IMR-90 (cell line): ENCODE data around the gene TM4SF5. TPM values are rescaled to one million over a fixed set of nuclear protein-coding genes. Genes with fewer than 3 reads are reported as not detected.

Experiments
- ATAC-seq: fragments of 200-7000 bp; cut with Tn5 transposase; 2 replicates; pipeline ENCODE4 v1.9.1; 2020; ENCODE audit warnings: low read depth, mild to moderate bottlenecking, moderate library complexity
- BruUV-seq: library from RNA; stranded (reverse); fragments of 400-500 nt; replicated peaks from 2 replicates; lab custom pipeline; 2021; lab: Mats Ljungman, UMichigan
- CTCF ChIA-PET: fragments of 300-600 bp; formaldehyde crosslinking; extraction: SDS; loops from one replicate; lab custom pipeline; 2021; ENCODE audit warnings: antibody characterized with exemption; lab: Yijun Ruan, JAX
- POLR2A ChIA-PET: fragments of 300-600 bp; sonication (Branson Sonifier 250); formaldehyde crosslinking; loops from one replicate; lab custom pipeline; 2022; ENCODE audit warnings: antibody characterized with exemption; ENCODE audit not compliant: unreplicated experiment; lab: Charles Lee
- DNase-seq: peaks from one replicate; pipeline ENCODE4 v3.0.0; 2013
- H2AFZ ChIP-seq: replicated peaks from 2 replicates; pipeline ENCODE3; 2013; ENCODE audit warnings: low read length, mild to moderate bottlenecking; ENCODE audit not compliant: poor library complexity
- H2AK5ac ChIP-seq: 2 replicates; pipeline ENCODE4 v1.6.1; 2013; ENCODE audit warnings: low read depth, low read length, inconsistent platforms
- H2AK9ac ChIP-seq: replicated peaks from 2 replicates; pipeline ENCODE3; 2013; ENCODE audit warnings: mild to moderate bottlenecking, low read depth, low read length, moderate library complexity; ENCODE audit not compliant: poor library complexity
- H2BK120ac ChIP-seq: 2 replicates; pipeline ENCODE4 v1.6.1; 2013; ENCODE audit warnings: low read depth, low read length, inconsistent platforms
- H2BK15ac ChIP-seq: 3 replicates; pipeline ENCODE4 v1.6.1; 2013; ENCODE audit warnings: low read depth, low read length, inconsistent platforms
- H2BK20ac ChIP-seq: 2 replicates; pipeline ENCODE4 v1.6.1; 2013; ENCODE audit warnings: low read depth, mild to moderate bottlenecking, inconsistent platforms, low read length, moderate library complexity
- H2BK5ac ChIP-seq: 2 replicates; pipeline ENCODE4 v1.6.1; 2013; ENCODE audit warnings: mild to moderate bottlenecking, low read depth, low read length, inconsistent platforms; ENCODE audit not compliant: poor library complexity, severe bottlenecking
- H3K14ac ChIP-seq: replicated peaks from 2 replicates; pipeline ENCODE4 v1.6.1; 2013; ENCODE audit warnings: low read depth, low read length, inconsistent platforms
- H3K18ac ChIP-seq: 2 replicates; pipeline ENCODE4 v1.6.1; 2013; ENCODE audit warnings: low read depth, low read length, control low read depth
- H3K23ac ChIP-seq: 2 replicates; pipeline ENCODE4 v1.6.1; 2013; ENCODE audit warnings: low read depth, low read length, inconsistent platforms
- H3K27ac ChIP-seq: 2 replicates; pipeline ENCODE4 v1.5.1; 2013; ENCODE audit warnings: mild to moderate bottlenecking, control low read depth, low read length; ENCODE audit not compliant: insufficient read depth
- H3K27me3 ChIP-seq: 2 replicates; pipeline ENCODE4 v1.6.1; 2013; ENCODE audit warnings: low read length; ENCODE audit not compliant: control insufficient read depth, insufficient read depth
- H3K36me3 ChIP-seq: 2 replicates; pipeline ENCODE4 v1.6.1; 2013; ENCODE audit warnings: low read length, mixed read lengths; ENCODE audit not compliant: control insufficient read depth, insufficient read depth
- H3K4ac ChIP-seq: 2 replicates; pipeline ENCODE4 v1.6.1; 2013; ENCODE audit warnings: low read depth, low read length, inconsistent platforms
- H3K4me1 ChIP-seq: 2 replicates; pipeline ENCODE4 v1.6.1; 2013; ENCODE audit warnings: low read length, mixed read lengths; ENCODE audit not compliant: control insufficient read depth, insufficient read depth
- H3K4me2 ChIP-seq: 2 replicates; pipeline ENCODE4 v1.6.1; 2013; ENCODE audit warnings: low read depth, mild to moderate bottlenecking, control low read depth, low read length, moderate library complexity
- H3K4me3 ChIP-seq: 2 replicates; pipeline ENCODE4 v1.5.1; 2013; ENCODE audit warnings: low read depth, mild to moderate bottlenecking, control low read depth, low read length, moderate library complexity; ENCODE audit not compliant: insufficient read depth
- H3K56ac ChIP-seq: 2 replicates; pipeline ENCODE4 v1.6.1; 2013; ENCODE audit warnings: low read length, inconsistent platforms; ENCODE audit not compliant: insufficient read depth; ENCODE audit errors: extremely low read depth
- H3K79me1 ChIP-seq, 2 experiments: 2 replicates each; pipeline ENCODE4 v1.6.1; 2013; ENCODE audit warnings: low read length in 2 of 2, inconsistent platforms in 1 of 2, low read depth in 1 of 2
- H3K9ac ChIP-seq: 2 replicates; pipeline ENCODE4 v1.6.1; 2013; ENCODE audit warnings: low read depth, low read length, control low read depth
- H3K9me1 ChIP-seq: 2 replicates; pipeline ENCODE4 v1.6.1; 2013; ENCODE audit warnings: low read length, inconsistent platforms; ENCODE audit not compliant: insufficient read depth
- H3K9me3 ChIP-seq: 2 replicates; pipeline ENCODE4 v1.6.1; 2013; ENCODE audit warnings: low read length; ENCODE audit not compliant: control insufficient read depth, insufficient read depth
- H4K20me1 ChIP-seq: 2 replicates; pipeline ENCODE4 v1.6.1; 2013; ENCODE audit warnings: low read length, inconsistent platforms; ENCODE audit not compliant: insufficient read depth
- H4K5ac ChIP-seq: 2 replicates; pipeline ENCODE4 v1.6.1; 2013; ENCODE audit warnings: mild to moderate bottlenecking, low read depth, low read length, control low read depth
- H4K8ac ChIP-seq, 2 experiments: 2 replicates each; pipeline ENCODE4 v1.6.1; 2013; ENCODE audit warnings: low read depth in 2 of 2, low read length in 2 of 2, control low read depth in 1 of 2, inconsistent platforms in 1 of 2
- H4K91ac ChIP-seq: 2 replicates; pipeline ENCODE4 v1.6.1; 2013; ENCODE audit warnings: low read depth, low read length, inconsistent platforms; ENCODE audit not compliant: insufficient read depth
- BHLHE40 ChIP-seq: fragments of 150-350 bp; IDR thresholded peaks from 2 replicates; pipeline ENCODE4 v1.6.1; 2016; ENCODE audit warnings: mild to moderate bottlenecking, low read depth, low read length
- CHD1 ChIP-seq: IDR thresholded peaks from 2 replicates; pipeline ENCODE4 v1.6.1; 2012; ENCODE audit warnings: low read depth, low read length, improper control_type of control experiment
- FOS ChIP-seq: fragments of 150-350 bp; IDR thresholded peaks from 2 replicates; pipeline ENCODE4 v1.6.1; 2016; ENCODE audit warnings: low read depth, low read length
- MAFK ChIP-seq: IDR thresholded peaks from 2 replicates; pipeline ENCODE4 v1.6.1; 2012; ENCODE audit warnings: low read depth, low read length, improper control_type of control experiment
- MAZ ChIP-seq: IDR thresholded peaks from 2 replicates; pipeline ENCODE4 v1.6.1; 2012; ENCODE audit warnings: low read depth, mild to moderate bottlenecking, low read length, improper control_type of control experiment, moderate library complexity, borderline replicate concordance
- MXI1 ChIP-seq: IDR thresholded peaks from 2 replicates; pipeline ENCODE4 v1.6.1; 2012; ENCODE audit warnings: low read depth, mild to moderate bottlenecking, low read length, moderate library complexity, borderline replicate concordance
- NFE2L2 ChIP-seq: fragments of 150-350 bp; IDR thresholded peaks from 2 replicates; pipeline ENCODE4 v1.6.1; 2016; ENCODE audit warnings: low read depth, mild to moderate bottlenecking, low read length
- POLR2A ChIP-seq: IDR thresholded peaks from 2 replicates; pipeline ENCODE4 v1.6.1; 2012; ENCODE audit warnings: mild to moderate bottlenecking, low read depth, low read length
- RAD21 ChIP-seq: IDR thresholded peaks from 2 replicates; pipeline ENCODE4 v1.6.1; 2012; ENCODE audit warnings: low read length, improper control_type of control experiment
- RCOR1 ChIP-seq: IDR thresholded peaks from 2 replicates; pipeline ENCODE4 v1.6.1; 2012; ENCODE audit warnings: mild to moderate bottlenecking, low read length, improper control_type of control experiment; ENCODE audit not compliant: insufficient replicate concordance
- RFX5 ChIP-seq: IDR thresholded peaks from 2 replicates; pipeline ENCODE4 v1.8.0; 2012; ENCODE audit warnings: low read depth, mild to moderate bottlenecking, low read length, moderate library complexity
- SMC3 ChIP-seq: fragments of 150-350 bp; IDR thresholded peaks from 2 replicates; pipeline ENCODE4 v1.6.1; 2016; ENCODE audit warnings: low read depth, mild to moderate bottlenecking, antibody characterized with exemption, low read length, moderate library complexity
- WGBS, 2 experiments: methylation state at CpG; one replicate each; pipeline versions ENCODE4 v1.1.5 to v1.1.7; 2013; ENCODE audit warnings: missing lambda C conversion rate in 2 of 2; ENCODE audit not compliant: insufficient read length in 1 of 2; ENCODE audit errors: extremely low coverage in 2 of 2; 5-methylcytosine and 5-hydroxymethylcytosine counted together
- dilution Hi-C: fragments of 300-500 bp; cut with HindIII; formaldehyde crosslinking; loops from one replicate; pipeline ENCODE4 v1.14.3; 2018; ENCODE audit warnings: low sequenced_read_pairs; ENCODE audit not compliant: unreplicated experiment
- in situ Hi-C: fragments of 300-500 bp; cut with MboI; formaldehyde crosslinking; loops from 3 replicates; pipeline ENCODE4 v1.14.3; 2019; ENCODE audit warnings: low sequenced_read_pairs, inconsistent platforms, mixed read lengths
- intact Hi-C: fragments of 100-400 bp; cut with micrococcal nuclease; formaldehyde crosslinking; loops from 2 replicates; pipeline ENCODE4 v1.10.0; 2022
- polyA plus RNA-seq, 3 experiments: library from polyadenylated mRNA; depleted of rRNA; stranded (reverse); fragments of >200 nt; gene quantifications; 2 replicates each; pipeline ENCODE4 v1.2.3, GENCODE V29; 2012; ENCODE audit warnings: low replicate concordance in 1 of 3
- total RNA-seq: library from RNA; depleted of rRNA; stranded (reverse); fragments of >200 nt; gene quantifications from 2 replicates; pipeline ENCODE4 v1.2.3, GENCODE V29; 2012
- TF ChIP-seq, protein P1 (sequence below): conservative IDR thresholded peaks from 2 replicates; pipeline ENCODE4 v1.5.1; 2012; ENCODE audit warnings: mild to moderate bottlenecking, low read depth, low read length, improper control_type of control experiment
- TF ChIP-seq, protein P2 (sequence below): fragments of 150-350 bp; IDR thresholded peaks from 2 replicates; pipeline ENCODE4 v1.6.1; 2016; ENCODE audit warnings: low read depth, mild to moderate bottlenecking, low read length, moderate library complexity, borderline replicate concordance
- TF ChIP-seq, protein P3 (sequence below): fragments of 150-350 bp; IDR thresholded peaks from 2 replicates; pipeline ENCODE4 v1.6.1; 2017; ENCODE audit warnings: mild to moderate bottlenecking, antibody characterized with exemption, low read length, low read depth

The TM4SF5 gene
- total and polyA plus RNA-seq, 2 of the 4 experiments (the other 2 are of a cell fraction): not detected

DNA sequence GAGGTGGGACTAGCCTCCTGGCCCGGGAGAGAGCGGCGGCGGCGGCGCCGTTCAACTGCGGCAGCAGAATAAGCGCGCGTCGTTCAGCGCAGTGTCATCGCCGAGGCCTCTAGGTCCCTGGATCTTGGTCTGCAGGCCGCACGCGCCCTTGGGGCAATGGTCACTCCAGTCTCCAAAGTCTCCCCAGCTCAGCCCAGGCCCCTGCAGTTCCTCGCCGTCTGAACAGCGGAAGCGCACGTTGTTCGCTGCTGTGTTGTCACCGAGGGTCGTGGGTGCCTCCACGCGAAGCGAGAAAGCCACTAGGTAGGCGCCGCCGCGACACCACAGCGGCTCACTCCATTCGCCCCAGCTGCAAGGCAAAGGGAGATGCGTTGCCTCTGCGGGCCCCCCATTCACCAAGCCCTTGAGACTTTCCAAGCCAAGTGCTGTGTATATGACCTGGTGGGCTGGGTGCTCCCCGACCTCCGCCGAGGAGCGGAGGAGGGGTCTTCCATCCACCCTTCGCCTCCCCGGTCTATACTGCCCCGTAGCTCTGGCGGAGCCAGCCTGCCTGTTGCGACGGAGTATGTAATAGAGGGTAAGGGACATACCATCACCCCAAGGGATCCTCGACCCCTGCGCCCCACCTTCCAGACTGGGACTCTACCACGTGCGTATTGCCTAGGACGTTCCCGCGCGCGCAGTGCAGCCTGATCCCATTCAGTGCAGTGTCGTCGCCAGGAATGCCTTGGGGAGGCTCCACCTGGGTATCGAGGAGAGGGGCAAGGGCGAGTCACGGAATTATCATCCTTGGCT lies 13.8 kb downstream of the TM4SF5 start:
- H3K36me3 ChIP-seq: no peaks in the 10 kb centered on the region
- H3K4me2 ChIP-seq: peak overlapping the region; percentile 20; the same call in 1 of the 2 replicates
- H3K18ac ChIP-seq: no peak overlapping the region
- dilution Hi-C loops: no loop called here
- H3K23ac ChIP-seq: peak overlapping the region; percentile 60
- no peak for DNase-seq
- H2AK9ac ChIP-seq: peak overlapping the region; percentile 70
- ChIA-PET POLR2A (no interaction called here), CTCF (no interaction called here)
- H4K8ac ChIP-seq: no peak overlapping the region
- H3K9ac ChIP-seq: no peak overlapping the region
- ATAC-seq: no peak
- H3K4ac ChIP-seq: no peak overlapping the region
- no peak overlapping the region for H2AK5ac ChIP-seq
- in situ Hi-C loops: loop anchor here (5.0 kb wide), 1 partner anchor 97 kb away; no protein-coding TSS in a partner anchor
- 12% methylated on average over 31 of the region's 61 CpGs; no CpG with 5 or more reads in 1 of the 2 experiments for WGBS, 2 experiments
- no peak overlapping the region for H2BK15ac ChIP-seq
- no peak overlapping the region for H2BK20ac ChIP-seq
- no peak overlapping the region for H3K56ac ChIP-seq
- no peak overlapping the region for H4K5ac ChIP-seq
- H2AFZ ChIP-seq: peak overlapping the region; percentile 64
- H3K4me3 ChIP-seq: no peak overlapping the region
- H3K14ac ChIP-seq: no peak overlapping the region
- H3K9me1 ChIP-seq: peaks cover under 1% of the 10 kb centered on the region; the same call in 1 of the 2 replicates
- no peak overlapping the region for H2BK5ac ChIP-seq
- no peak overlapping the region for H4K91ac ChIP-seq
- H3K79me1 ChIP-seq: peaks cover 0 to 5% of the 10 kb centered on the region in 2 experiments; a peak in 2 of 4 replicates
- no peak overlapping the region for H3K27ac ChIP-seq
- peaks cover 5% of the 10 kb centered on the region; the same call in 1 of the 2 replicates for H3K4me1 ChIP-seq
- H4K20me1 ChIP-seq: no peaks in the 10 kb centered on the region
- intact Hi-C loops: no loop called here
- peaks cover 43% of the 10 kb centered on the region for H3K27me3 ChIP-seq
- H3K9me3 ChIP-seq: no peaks in the 10 kb centered on the region
- no peak overlapping the region for H2BK120ac ChIP-seq
- no TSS peak for BruUV-seq
- TF ChIP-seq SMC3 (no peak), CHD1 (no peak), FOS (no peak), MAFK (no peak), RAD21 (no peak), MAZ (no peak), BHLHE40 (no peak), POLR2A (no peak), NFE2L2 (no peak), RCOR1 (no peak), MXI1 (no peak), RFX5 (no peak)
- TF ChIP-seq, protein P1, sequence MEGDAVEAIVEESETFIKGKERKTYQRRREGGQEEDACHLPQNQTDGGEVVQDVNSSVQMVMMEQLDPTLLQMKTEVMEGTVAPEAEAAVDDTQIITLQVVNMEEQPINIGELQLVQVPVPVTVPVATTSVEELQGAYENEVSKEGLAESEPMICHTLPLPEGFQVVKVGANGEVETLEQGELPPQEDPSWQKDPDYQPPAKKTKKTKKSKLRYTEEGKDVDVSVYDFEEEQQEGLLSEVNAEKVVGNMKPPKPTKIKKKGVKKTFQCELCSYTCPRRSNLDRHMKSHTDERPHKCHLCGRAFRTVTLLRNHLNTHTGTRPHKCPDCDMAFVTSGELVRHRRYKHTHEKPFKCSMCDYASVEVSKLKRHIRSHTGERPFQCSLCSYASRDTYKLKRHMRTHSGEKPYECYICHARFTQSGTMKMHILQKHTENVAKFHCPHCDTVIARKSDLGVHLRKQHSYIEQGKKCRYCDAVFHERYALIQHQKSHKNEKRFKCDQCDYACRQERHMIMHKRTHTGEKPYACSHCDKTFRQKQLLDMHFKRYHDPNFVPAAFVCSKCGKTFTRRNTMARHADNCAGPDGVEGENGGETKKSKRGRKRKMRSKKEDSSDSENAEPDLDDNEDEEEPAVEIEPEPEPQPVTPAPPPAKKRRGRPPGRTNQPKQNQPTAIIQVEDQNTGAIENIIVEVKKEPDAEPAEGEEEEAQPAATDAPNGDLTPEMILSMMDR: no peak
- TF ChIP-seq, protein P2, sequence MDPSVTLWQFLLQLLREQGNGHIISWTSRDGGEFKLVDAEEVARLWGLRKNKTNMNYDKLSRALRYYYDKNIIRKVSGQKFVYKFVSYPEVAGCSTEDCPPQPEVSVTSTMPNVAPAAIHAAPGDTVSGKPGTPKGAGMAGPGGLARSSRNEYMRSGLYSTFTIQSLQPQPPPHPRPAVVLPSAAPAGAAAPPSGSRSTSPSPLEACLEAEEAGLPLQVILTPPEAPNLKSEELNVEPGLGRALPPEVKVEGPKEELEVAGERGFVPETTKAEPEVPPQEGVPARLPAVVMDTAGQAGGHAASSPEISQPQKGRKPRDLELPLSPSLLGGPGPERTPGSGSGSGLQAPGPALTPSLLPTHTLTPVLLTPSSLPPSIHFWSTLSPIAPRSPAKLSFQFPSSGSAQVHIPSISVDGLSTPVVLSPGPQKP: no peak
- TF ChIP-seq, protein P3, sequence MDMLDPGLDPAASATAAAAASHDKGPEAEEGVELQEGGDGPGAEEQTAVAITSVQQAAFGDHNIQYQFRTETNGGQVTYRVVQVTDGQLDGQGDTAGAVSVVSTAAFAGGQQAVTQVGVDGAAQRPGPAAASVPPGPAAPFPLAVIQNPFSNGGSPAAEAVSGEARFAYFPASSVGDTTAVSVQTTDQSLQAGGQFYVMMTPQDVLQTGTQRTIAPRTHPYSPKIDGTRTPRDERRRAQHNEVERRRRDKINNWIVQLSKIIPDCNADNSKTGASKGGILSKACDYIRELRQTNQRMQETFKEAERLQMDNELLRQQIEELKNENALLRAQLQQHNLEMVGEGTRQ: no peak
